ENCODE data around the gene RNF40. TPM values are rescaled to one million over a fixed set of nuclear protein-coding genes. Genes with fewer than 3 reads are reported as not detected.

RNF40 gene
- total RNA-seq (2022; extraction: Qiagen RNA extraction; ENCODE audit: low read depth) = 77.8 to 90.9 TPM (median 89.9 TPM) in 5 replicates

GRCh38 chr16:30761928-30762902 lies at the start of gene RNF40, which contains the start of gene CFAP119:
Gene RNF40, plus strand, starts transcription at chr16:30762322. Its CDS starts 224 bp downstream, at chr16:30762546.
Gene CFAP119, minus strand, starts transcription at chr16:30762062. Its CDS starts 314 bp downstream, at chr16:30761748.

GRCh38 chr16:30747799-30748633 lies 14.1 kb upstream of the RNF40 start, which contains the start of gene PHKG2:
Gene PHKG2, plus strand, starts transcription at chr16:30748425. Its CDS starts 396 bp downstream, at chr16:30748821.

GRCh38 chr16:30786936-30787612 lies 25.0 kb downstream of the RNF40 start, which contains the start of gene ZNF629:
Gene ZNF629, minus strand, starts transcription at chr16:30787205. Its CDS starts 2,723 bp downstream, at chr16:30784482.

Other genes with a start within 250 kb of the RNF40 start
- 32.6 to 49.0 TPM (median 48.3 TPM) in 5 replicates for gene ZNF768, start 235.8 kb upstream of the RNF40 start, total RNA-seq (2022; extraction: Qiagen RNA extraction; ENCODE audit: low read depth)
- gene ZNF747, start 227.5 kb upstream of the RNF40 start, total RNA-seq (2022; extraction: Qiagen RNA extraction; ENCODE audit: low read depth) = 2.8 to 4.9 TPM (median 4.4 TPM) in 5 replicates
- 5.0 to 6.8 TPM (median 6.1 TPM) in 5 replicates for gene ZNF764, start 203.9 kb upstream of the RNF40 start, total RNA-seq (2022; extraction: Qiagen RNA extraction; ENCODE audit: low read depth)
- 6.3 to 8.5 TPM (median 7.6 TPM) in 5 replicates for gene ZNF688, start 190.6 kb upstream of the RNF40 start, total RNA-seq (2022; extraction: Qiagen RNA extraction; ENCODE audit: low read depth)
- not detected in 5 replicates for gene ZNF785, start 176.6 kb upstream of the RNF40 start, total RNA-seq (2022; extraction: Qiagen RNA extraction; ENCODE audit: low read depth)
- gene ZNF689, start 151.9 kb upstream of the RNF40 start, total RNA-seq (2022; extraction: Qiagen RNA extraction; ENCODE audit: low read depth) = 7.6 to 10.3 TPM (median 9.2 TPM) in 5 replicates
- 19.0 to 29.6 TPM (median 26.7 TPM) in 5 replicates for gene PRR14, start 111.4 kb upstream of the RNF40 start, total RNA-seq (2022; extraction: Qiagen RNA extraction; ENCODE audit: low read depth)
- gene FBRS, start 103.9 kb upstream of the RNF40 start, total RNA-seq (2022; extraction: Qiagen RNA extraction; ENCODE audit: low read depth) = 35.7 to 49.1 TPM (median 45.8 TPM) in 5 replicates
- 14.1 to 28.1 TPM (median 21.4 TPM) in 5 replicates for gene SRCAP, start 63.2 kb upstream of the RNF40 start, total RNA-seq (2022; extraction: Qiagen RNA extraction; ENCODE audit: low read depth)
- 21.1 to 26.6 TPM (median 23.0 TPM) in 5 replicates for gene PHKG2, start 13.9 kb upstream of the RNF40 start, total RNA-seq (2022; extraction: Qiagen RNA extraction; ENCODE audit: low read depth)
- gene CFAP119, start 260 bp upstream of the RNF40 start, total RNA-seq (2022; extraction: Qiagen RNA extraction; ENCODE audit: low read depth) = 4.5 to 9.7 TPM (median 9.0 TPM) in 5 replicates
- 15.6 to 19.2 TPM (median 16.4 TPM) in 5 replicates for gene ZNF629, start 24.9 kb downstream of the RNF40 start, total RNA-seq (2022; extraction: Qiagen RNA extraction; ENCODE audit: low read depth)
- 24.3 to 38.7 TPM (median 36.4 TPM) in 5 replicates for gene BCL7C, start 131.8 kb downstream of the RNF40 start, total RNA-seq (2022; extraction: Qiagen RNA extraction; ENCODE audit: low read depth)
- 0.09 to 0.23 TPM (median 0.16 TPM) in 4 of 5 replicates, not detected in the other for gene CTF1, start 134.3 kb downstream of the RNF40 start, total RNA-seq (2022; extraction: Qiagen RNA extraction; ENCODE audit: low read depth)
- 16.3 to 25.2 TPM (median 21.8 TPM) in 5 replicates for gene FBXL19, start 161.2 kb downstream of the RNF40 start, total RNA-seq (2022; extraction: Qiagen RNA extraction; ENCODE audit: low read depth)
- 12.1 to 15.0 TPM (median 13.6 TPM) in 5 replicates for gene ORAI3, start 186.7 kb downstream of the RNF40 start, total RNA-seq (2022; extraction: Qiagen RNA extraction; ENCODE audit: low read depth)
- 17.6 to 24.3 TPM (median 21.8 TPM) in 5 replicates for gene SETD1A, start 195.4 kb downstream of the RNF40 start, total RNA-seq (2022; extraction: Qiagen RNA extraction; ENCODE audit: low read depth)
- 12.5 to 17.3 TPM (median 14.7 TPM) in 5 replicates for gene HSD3B7, start 222.9 kb downstream of the RNF40 start, total RNA-seq (2022; extraction: Qiagen RNA extraction; ENCODE audit: low read depth)
- 1.4 to 2.2 TPM (median 1.7 TPM) in 5 replicates for gene STX1B, start 248.3 kb downstream of the RNF40 start, total RNA-seq (2022; extraction: Qiagen RNA extraction; ENCODE audit: low read depth)

All from A549 treated with CpdA at 1 μM for 4 hours (cell line).